LNCAP (cell line): ENCODE data around the gene INSIG1.

Experiments
- TF ChIP-seq, protein P1 (sequence below): fragments of 450-650 bp; IDR thresholded peaks from 2 replicates; pipeline ENCODE4 v1.5.1; 2017; ENCODE audit warnings: mild to moderate bottlenecking

Gene INSIG1

GRCh38 chr7:155267023-155267422, 30.7 kb upstream of the INSIG1 start:
- TF ChIP-seq, protein P1, sequence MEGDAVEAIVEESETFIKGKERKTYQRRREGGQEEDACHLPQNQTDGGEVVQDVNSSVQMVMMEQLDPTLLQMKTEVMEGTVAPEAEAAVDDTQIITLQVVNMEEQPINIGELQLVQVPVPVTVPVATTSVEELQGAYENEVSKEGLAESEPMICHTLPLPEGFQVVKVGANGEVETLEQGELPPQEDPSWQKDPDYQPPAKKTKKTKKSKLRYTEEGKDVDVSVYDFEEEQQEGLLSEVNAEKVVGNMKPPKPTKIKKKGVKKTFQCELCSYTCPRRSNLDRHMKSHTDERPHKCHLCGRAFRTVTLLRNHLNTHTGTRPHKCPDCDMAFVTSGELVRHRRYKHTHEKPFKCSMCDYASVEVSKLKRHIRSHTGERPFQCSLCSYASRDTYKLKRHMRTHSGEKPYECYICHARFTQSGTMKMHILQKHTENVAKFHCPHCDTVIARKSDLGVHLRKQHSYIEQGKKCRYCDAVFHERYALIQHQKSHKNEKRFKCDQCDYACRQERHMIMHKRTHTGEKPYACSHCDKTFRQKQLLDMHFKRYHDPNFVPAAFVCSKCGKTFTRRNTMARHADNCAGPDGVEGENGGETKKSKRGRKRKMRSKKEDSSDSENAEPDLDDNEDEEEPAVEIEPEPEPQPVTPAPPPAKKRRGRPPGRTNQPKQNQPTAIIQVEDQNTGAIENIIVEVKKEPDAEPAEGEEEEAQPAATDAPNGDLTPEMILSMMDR: no peak

GRCh38 chr7:155267436-155267835, 30.2 kb upstream of the INSIG1 start:
- TF ChIP-seq, protein P1: no peak

- TF ChIP-seq, protein P1: no peak
Observed at GRCh38 chr7:155268211-155268610, 29.5 kb upstream of the INSIG1 start.

GRCh38 chr7:155268921-155269650, 28.6 kb upstream of the INSIG1 start:
- TF ChIP-seq, protein P1: no peak

DNA sequence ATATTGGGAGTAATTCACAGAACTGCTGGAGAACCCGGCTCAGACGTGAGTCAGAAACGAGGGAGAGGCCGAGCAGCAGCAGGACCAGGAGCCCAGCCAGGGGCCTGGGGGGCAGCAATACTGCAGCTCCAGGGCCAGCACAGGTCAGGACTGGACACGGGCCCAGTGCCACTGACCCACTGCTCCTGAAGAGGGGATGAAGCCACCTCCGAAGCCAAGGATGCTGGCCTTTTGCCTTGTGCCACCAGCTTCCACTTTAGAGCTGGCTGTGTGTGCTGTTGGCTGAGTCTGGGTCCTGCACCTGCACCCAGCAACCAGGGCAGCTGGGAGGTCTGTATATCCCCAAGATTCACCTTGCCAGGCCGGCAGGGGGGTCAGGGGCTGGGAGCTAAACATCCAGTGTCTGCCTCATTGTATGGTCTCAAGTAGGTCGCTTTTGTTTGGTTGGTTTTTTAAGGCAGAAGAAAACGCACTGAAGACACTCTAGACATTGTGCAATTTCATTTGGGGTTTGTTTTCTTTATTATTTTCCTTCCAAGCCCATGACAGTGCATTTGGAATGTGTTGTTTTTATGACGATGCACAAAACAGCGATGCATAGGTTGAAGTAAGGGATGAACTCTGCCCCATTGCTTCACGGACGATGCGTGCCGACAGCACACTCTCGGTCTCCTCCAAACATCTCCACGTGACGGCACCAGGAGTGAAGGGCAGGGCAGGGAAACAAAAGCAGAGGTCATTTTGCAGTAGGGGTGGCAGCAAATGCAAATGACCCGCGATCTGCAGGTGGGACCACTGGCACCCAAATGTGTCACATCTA, 27.7 kb upstream of the INSIG1 start:
- TF ChIP-seq, protein P1: no peak

GRCh38 chr7:155270861-155271260, 26.8 kb upstream of the INSIG1 start:
- TF ChIP-seq, protein P1: no peak

DNA sequence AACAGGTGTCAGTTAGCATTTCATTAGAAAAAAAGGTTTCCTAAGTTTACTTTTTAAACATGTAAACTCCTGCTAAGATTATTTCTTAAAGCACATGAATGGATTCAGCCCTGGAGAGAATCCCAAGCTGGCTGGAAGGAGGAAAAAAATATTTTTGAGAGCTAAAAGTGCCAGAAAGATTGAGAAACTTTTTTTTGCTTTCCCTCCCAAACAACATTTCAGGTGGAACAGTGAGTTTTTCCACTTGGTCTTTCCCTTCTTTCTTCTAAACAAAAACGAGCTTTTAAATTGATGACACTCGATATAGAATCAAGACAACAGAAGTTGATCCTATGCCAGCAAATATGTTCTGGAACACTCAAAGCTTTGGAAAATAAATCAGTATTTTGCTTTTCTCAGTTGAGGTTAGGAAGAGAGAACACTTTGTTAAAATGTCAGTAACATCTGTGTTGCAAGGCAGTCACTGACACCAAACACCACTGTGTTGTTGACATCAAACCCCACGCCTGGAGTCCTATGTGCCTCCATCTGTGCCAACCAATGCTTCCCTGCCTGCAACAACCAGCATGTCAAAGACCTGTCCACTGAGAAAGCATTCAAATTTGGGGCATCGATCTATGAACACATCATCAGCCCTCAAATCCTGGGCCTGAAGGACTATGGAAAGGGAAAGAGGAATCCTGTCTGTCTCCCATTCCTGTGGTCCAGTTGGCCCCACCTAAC, 22.9 kb upstream of the INSIG1 start:
- TF ChIP-seq, protein P1: no peak
